GM10266 (cell line): ENCODE data around the gene MGMT.

Experiments used
- DNase-seq: peaks from one replicate; pipeline ENCODE4 v3.0.0; 2012; ENCODE audit errors: extremely low spot score
- TF ChIP-seq, protein P1 (sequence below): IDR thresholded peaks from 2 replicates; pipeline ENCODE4 v1.5.1; 2012; ENCODE audit warnings: mild to moderate bottlenecking, low read depth; ENCODE audit not compliant: control insufficient read depth, insufficient read depth; ENCODE audit errors: missing control alignments

The MGMT gene

DNA sequence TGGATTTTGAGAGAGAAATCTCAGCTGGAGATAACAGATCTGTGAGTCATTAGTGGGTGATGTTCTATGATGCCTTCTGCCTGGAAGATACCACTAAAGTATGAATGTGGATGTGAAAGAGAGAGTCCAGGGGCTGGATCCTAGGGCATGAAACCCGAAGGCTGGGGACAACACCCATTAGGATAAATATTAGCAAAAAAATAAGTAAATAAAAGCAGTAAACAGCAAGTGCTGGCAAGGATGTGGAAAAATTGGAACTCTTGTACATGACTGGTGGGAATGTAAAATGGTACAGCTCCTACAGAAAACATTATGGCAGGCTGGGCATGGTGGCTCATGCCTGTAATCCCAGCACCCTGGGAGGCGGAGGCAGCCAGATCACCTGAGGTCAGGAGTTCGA lies 16.6 kb upstream of the MGMT start:
- TF ChIP-seq, protein P1, sequence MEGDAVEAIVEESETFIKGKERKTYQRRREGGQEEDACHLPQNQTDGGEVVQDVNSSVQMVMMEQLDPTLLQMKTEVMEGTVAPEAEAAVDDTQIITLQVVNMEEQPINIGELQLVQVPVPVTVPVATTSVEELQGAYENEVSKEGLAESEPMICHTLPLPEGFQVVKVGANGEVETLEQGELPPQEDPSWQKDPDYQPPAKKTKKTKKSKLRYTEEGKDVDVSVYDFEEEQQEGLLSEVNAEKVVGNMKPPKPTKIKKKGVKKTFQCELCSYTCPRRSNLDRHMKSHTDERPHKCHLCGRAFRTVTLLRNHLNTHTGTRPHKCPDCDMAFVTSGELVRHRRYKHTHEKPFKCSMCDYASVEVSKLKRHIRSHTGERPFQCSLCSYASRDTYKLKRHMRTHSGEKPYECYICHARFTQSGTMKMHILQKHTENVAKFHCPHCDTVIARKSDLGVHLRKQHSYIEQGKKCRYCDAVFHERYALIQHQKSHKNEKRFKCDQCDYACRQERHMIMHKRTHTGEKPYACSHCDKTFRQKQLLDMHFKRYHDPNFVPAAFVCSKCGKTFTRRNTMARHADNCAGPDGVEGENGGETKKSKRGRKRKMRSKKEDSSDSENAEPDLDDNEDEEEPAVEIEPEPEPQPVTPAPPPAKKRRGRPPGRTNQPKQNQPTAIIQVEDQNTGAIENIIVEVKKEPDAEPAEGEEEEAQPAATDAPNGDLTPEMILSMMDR, result no peak
- no peak for DNase-seq

DNA sequence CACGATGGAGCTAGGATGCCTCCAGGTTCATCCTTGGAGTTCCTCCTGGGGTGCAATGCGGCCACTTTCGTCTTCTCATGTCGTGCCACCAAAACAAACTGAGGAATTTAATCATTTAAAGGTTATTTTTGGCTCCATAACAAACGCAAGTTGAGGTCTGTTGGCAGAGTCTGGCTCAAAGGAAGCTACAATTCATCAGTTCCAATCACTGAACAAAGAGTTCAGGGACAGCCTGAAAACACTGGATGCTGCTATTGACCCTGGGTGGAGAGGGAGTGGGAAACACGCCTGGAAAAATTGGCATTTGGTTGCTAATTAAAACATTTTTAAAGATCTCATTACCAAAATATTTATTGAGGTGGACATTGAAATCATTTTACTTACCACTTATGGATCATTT lies 11.4 kb upstream of the MGMT start:
- DNase-seq, result no peak
- TF ChIP-seq, protein P1, result no peak

DNA sequence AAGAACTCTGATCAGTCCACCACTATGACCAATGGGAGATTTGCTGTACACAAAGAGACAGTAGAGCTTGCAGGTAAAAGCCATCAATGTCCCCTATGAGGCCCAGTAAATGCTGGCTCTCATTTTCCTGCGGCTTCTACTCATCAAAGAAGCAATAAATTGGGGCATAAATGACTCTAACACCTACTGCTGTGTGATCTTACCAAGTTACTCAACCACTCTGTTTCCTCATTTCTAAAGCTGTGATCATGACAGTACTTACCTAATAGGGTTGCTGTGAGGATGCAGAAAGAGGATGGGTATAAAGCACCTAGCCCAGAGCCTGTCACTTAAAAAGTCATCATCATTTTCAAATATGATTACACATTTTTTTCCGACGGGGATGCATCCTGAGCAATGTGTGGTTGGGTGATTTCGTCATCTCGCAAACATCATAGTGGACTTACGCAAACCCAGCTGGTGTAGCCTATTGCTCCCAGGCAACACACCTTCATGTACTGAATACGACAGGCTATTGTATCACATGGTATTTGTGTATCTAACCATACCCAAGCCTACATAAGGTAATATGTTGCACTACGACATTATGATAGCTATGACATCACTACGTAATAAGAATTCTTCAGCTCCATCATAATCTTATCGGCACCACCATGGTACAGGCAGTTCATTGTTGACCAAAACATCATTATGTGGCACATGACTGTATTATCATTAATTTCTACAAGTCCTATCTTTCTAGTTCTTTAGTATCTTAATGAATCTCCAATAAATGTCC lies 7.1 kb upstream of the MGMT start:
- TF ChIP-seq, protein P1, result no peak
- DNase-seq, result no peak

DNA sequence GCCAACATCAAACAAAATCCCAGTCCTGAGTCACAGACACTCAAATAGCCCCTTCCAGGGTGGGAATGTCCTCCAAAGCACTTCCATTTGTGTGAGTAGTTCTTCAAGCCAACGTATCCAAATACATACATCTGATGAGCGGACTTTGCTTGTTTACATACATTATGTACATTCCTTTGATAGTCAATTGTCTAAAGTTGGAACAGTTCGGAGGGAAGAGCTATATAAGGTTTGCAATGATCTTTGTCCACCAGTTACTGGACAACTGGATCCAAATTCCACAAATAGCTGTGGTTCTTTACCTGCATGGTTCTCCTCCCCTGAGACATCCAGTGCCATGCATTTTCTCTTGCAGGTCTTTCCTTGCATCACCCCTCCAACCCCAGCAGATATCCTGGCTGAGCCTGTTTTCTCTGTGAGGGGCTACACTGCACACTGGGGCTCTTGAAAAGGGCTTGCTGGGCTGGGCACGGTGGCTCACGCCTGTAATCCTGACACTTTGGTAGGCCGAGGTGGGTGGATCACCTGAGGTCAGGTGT lies 4.7 kb upstream of the MGMT start:
- TF ChIP-seq, protein P1, result no peak
- no peak for DNase-seq

DNA sequence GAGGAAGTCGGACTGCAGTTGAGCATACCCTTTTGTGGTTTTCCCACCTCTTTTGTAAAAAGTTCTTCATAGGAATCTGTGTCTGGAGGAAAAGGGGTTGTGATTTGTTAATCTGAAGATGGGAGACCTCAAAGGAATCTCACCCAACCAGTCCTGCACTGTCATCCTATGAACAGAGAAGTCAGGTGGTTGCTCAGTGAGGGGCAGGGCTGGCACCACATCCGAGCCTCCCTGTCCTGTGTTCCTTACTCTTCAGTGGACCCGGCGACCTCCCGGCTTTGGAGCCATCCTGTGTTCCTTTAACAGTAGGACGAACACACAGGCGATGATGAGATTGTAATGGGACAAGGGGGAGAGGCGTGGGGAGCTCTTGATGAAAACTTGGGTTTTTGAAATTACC lies 2.8 kb upstream of the MGMT start:
- no peak for DNase-seq
- TF ChIP-seq, protein P1, result no peak

DNA sequence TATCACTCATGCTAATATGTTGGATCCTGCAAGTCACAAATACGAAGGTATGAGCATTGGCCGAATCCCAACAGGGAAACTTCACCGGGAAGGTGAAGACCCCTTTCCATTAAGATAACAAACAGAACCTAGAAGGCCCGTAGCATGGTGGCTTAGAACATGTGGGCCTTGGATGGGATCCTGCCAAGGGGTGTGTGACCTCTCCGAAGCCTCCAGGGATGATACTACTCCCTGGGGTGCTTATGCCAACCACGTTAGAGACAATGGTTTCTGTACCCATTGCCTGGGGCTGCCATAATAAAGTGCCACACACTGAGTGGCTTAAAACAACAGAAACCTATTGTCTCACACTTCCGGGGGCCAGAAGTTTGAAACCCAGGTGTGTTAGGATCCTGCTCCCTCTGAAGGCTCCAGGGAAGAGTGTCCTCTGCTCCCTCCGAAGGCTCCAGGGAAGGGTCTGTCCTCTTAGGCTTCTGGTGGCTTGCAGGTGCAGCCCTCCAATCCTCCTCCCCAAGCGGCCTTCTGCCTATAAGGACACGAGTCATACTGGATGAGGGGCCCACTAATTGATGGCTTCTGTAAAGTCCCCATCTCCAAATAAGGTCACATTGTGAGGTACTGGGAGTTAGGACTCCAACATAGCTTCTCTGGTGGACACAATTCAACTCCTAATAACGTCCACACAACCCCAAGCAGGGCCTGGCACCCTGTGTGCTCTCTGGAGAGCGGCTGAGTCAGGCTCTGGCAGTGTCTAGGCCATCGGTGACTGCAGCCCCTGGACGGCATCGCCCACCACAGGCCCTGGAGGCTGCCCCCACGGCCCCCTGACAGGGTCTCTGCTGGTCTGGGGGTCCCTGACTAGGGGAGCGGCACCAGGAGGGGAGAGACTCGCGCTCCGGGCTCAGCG lies 992 bp upstream of the MGMT start:
- TF ChIP-seq, protein P1, result no peak
- DNase-seq, result no peak
